ENCODE measurements around the gene RALGAPA1. TPM values are rescaled to one million over a fixed set of nuclear protein-coding genes. Genes with fewer than 3 reads are reported as not detected.
"Not testable (repeated sequence)": the region's sequence is repeated elsewhere in the genome, so short reads cannot be mapped to it uniquely, and the experiment has no call there.

The RALGAPA1 gene
- total RNA-seq, 1 donor from 2014 or later = 35.1 TPM

DNA sequence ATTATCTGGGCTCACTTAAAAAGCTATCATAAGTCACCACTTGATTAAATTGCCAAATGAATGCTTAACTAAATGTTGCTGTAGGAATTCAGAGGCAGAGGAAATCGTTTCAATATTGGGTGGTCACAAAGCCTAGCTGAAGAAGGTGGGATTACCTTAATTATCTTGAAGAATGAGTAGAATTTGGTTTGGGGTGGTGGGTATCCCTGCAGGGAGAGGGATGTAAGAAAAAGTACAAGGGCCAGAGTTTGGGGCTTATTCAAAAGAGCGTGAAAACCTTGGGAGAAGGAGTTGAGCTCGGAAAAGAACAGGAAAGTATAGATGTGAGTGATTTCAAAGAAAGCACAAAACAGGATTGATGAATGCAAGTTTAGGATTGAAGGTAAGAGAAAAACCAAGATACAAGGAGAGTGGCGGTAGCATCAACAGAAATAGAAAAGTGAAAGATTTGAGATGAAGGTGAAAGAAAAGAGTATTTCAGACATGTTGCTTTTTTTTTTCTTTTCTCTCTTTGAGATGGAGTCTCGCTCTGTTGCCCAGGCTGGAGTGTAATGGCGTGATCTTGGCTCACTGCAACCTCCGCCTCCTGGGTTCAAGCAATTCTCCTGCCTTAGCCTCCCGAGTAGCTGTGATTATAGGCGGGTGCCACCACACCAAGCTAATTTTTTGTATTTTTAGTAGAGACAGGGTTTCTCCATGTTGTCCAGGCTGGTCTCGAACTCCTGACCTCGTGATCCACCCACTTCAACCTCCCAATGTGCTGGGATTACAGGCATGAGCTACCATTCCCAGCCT, 18.8 kb upstream of the RALGAPA1 start:
- H3K27me3 Mint-ChIP-seq = no peaks in the 10 kb centered on the region
- intact Hi-C loops (cut with micrococcal nuclease) = loop anchor here (2.0 to 10.0 kb wide), 4 partner anchors 141 to 781 kb away; partner anchors contain the start of genes FAM177A1, MBIP, PPP2R3C and PRORP
- no peak overlapping the region for H3K27ac Mint-ChIP-seq
- no peaks in the 10 kb centered on the region for H3K9me3 Mint-ChIP-seq
- DNase-seq = peak; percentile 52
- peak overlapping the region; percentile 93 for H3K4me3 Mint-ChIP-seq
- H3K36me3 Mint-ChIP-seq (ENCODE audit: low read depth) = peaks cover 11% of the 10 kb centered on the region
- peaks cover 18% of the 10 kb centered on the region for H3K4me1 Mint-ChIP-seq

DNA sequence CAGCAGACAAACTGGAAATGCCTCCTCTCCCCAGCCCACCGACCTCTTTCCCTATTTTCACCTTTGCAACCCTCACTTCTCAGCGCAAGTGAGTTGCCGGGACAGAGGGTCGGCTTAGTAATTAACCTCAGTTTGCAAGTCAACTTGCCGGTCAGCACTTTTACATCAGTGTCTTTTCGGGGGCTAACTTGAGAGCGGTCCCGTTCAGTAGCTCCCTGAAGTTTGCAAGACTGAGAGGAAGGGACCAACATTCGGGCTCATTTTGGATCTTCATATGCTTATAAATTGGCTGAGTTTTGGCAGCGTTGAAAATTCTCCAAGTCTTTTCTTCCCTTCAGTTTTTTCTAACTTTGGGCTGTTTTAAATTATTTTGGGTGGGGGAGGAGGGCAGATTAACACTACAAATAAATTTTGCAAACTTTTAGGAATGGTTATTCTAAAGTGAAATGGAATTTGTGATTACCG, 17.9 kb upstream of the RALGAPA1 start:
- DNase-seq = no peak
- Mint-ChIP-seq H3K27me3 (peaks cover 2% of the 10 kb centered on the region), H3K36me3 (ENCODE audit: low read depth) (peaks cover 11% of the 10 kb centered on the region), H3K4me1 (peaks cover 21% of the 10 kb centered on the region), H3K9me3 (no peaks in the 10 kb centered on the region), H3K27ac (peak overlapping the region; percentile 72), H3K4me3 (peak overlapping the region; percentile 93)
- intact Hi-C loops (cut with micrococcal nuclease) = loop anchor here (1.0 to 10.0 kb wide), 5 partner anchors 18 to 780 kb away; partner anchors contain the start of genes FAM177A1, MBIP, PPP2R3C and PRORP

DNA sequence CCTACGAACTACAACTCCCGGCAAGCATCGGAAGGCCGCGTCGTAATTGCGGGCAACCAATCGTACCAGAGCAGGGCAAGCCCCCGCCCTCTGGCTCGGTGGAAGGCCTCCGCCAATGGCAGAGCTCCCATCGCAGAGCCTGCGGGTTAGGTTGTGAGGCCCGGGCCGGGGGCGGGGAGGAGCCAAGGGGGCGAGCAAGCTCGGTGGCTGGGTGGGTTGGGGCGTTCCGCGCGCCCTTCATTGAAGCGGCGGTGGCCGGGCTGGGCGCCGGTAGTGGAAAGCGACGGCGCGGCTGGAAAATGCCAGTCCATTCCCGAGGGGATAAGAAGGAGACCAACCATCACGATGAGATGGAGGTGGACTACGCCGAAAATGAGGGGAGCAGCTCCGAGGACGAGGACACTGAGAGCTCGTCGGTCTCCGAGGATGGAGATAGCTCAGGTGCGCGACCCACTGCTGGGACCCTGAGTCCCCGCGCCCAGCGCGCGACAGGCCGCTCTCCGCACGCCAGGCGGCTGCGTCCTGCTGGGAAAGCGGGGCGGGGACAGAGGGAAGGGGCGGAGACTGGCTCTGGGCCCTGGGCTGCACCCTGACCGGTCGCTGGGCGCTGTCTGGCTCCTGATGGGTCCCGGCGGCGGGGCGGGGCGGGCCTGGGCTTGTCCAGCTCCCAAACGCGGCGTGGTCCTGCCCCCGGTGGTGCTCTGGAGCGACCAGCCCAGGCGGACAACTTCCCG, 17.3 kb upstream of the RALGAPA1 start, which contains the start of gene BRMS1L:
Gene BRMS1L, plus strand, starts transcription at position 121 of the 734 bp plus-strand sequence. Its CDS starts 179 bp downstream, at position 300.
- DNase-seq = peak; percentile 99
- Mint-ChIP-seq H3K9me3 (no peaks in the 10 kb centered on the region), H3K4me1 (peaks cover 25% of the 10 kb centered on the region), H3K4me3 (peak within 1 kb of the TSS; percentile 93), H3K27me3 (peaks cover 2% of the 10 kb centered on the region), H3K27ac (peak within 1 kb of the TSS; percentile 93), H3K36me3 (ENCODE audit: low read depth) (peaks cover 6% of the 10 kb centered on the region)
- intact Hi-C loops (cut with micrococcal nuclease) = loop anchor here (1.0 to 10.0 kb wide), 5 partner anchors 17 to 779 kb away; partner anchors contain the start of genes FAM177A1, MBIP, PPP2R3C and PRORP

DNA sequence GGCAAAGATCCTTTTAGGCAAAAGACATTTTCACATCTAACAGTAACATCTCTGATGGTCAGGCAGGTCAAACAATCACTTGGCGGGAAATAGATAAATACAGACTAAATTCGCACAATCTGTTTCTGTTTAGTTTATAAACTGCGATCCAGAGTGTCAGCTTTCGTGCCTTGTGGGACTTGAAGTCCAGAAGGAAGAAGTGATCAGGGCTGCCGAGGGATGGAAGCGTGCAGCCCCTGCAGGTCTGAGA, 16.8 kb upstream of the RALGAPA1 start:
- intact Hi-C loops (cut with micrococcal nuclease) = loop anchor here (1.0 to 10.0 kb wide), 5 partner anchors 17 to 779 kb away; partner anchors contain the start of genes FAM177A1, MBIP, PPP2R3C and PRORP
- H3K4me1 Mint-ChIP-seq = peaks cover 25% of the 10 kb centered on the region
- peaks cover 5% of the 10 kb centered on the region for H3K27me3 Mint-ChIP-seq
- H3K4me3 Mint-ChIP-seq = peak overlapping the region; percentile 93
- peak overlapping the region; percentile 93 for H3K27ac Mint-ChIP-seq
- no peaks in the 10 kb centered on the region for H3K9me3 Mint-ChIP-seq
- no peak for DNase-seq
- peaks cover 4% of the 10 kb centered on the region for H3K36me3 Mint-ChIP-seq (ENCODE audit: low read depth)

DNA sequence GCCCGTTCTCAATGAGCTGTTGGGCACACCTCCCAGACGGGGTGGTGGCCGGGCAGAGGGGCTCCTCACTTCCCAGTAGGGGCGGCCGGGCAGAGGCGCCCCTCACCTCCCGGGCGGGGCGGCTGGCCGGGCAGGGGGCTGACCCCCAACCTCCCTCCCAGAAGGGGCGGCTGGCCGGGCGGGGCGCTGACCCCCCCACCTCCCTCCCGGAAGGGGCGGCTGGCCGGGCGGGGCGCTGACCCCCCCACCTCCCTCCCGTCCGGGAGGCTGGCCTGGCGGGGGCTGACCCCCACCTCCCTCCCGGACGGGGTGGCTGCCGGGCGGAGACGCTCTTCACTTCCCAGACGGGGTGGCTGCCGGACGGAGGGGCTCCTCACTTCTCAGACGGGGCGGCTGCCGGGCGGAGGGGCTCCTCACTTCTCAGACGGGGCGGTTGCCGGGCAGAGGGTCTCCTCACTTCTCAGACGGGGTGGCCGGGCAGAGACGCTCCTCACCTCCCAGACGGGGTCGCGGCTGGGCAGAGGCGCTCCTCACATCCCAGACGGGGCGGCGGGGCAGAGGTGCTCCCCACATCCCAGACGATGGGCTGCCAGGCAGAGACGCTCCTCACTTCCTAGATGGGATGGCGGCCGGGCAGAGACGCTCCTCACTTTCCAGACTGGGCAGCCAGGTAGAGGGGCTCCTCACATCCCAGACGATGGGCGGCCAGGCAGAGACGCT, 15.5 kb upstream of the RALGAPA1 start:
- peaks cover 25% of the 10 kb centered on the region for H3K4me1 Mint-ChIP-seq
- H3K9me3 Mint-ChIP-seq; H3K27ac Mint-ChIP-seq; H3K27me3 Mint-ChIP-seq; H3K36me3 Mint-ChIP-seq (ENCODE audit: low read depth): not testable (repeated sequence)
- intact Hi-C loops (cut with micrococcal nuclease) = loop anchor here (5.0 to 10.0 kb wide), 3 partner anchors 137 to 777 kb away; partner anchors contain the start of genes FAM177A1, PPP2R3C and PRORP
- DNase-seq = peak; percentile 48
- H3K4me3 Mint-ChIP-seq = peak overlapping the region; percentile 87

DNA sequence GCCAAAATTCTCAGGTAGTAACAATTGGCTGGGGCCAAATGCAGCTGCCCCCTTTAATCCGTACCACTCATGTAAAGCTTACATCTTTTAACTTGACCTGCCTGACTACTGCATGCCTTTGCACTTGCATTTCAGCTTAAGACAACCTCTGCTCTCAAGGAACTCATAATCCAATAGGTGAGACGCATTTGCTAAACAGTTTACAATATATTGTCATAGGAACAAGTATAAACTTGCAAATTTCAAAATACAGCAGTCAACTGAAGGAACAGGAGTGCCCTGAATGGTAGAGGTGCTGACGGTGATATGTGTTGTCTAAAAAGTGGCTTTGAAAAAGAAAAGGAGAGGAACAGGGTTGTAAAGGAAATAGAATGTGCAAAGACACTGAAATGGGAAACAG, 13.4 kb upstream of the RALGAPA1 start:
- intact Hi-C loops (cut with micrococcal nuclease) = loop anchor here (10.0 kb wide), 1 partner anchor 698 kb away; the partner anchor contains the start of genes PPP2R3C and PRORP
- Mint-ChIP-seq H3K4me1 (peaks cover 19% of the 10 kb centered on the region), H3K27ac (no peak overlapping the region), H3K36me3 (ENCODE audit: low read depth) (no peaks in the 10 kb centered on the region), H3K9me3 (no peaks in the 10 kb centered on the region), H3K4me3 (no peak overlapping the region), H3K27me3 (peaks cover 9% of the 10 kb centered on the region)
- DNase-seq = peak; percentile 45

DNA sequence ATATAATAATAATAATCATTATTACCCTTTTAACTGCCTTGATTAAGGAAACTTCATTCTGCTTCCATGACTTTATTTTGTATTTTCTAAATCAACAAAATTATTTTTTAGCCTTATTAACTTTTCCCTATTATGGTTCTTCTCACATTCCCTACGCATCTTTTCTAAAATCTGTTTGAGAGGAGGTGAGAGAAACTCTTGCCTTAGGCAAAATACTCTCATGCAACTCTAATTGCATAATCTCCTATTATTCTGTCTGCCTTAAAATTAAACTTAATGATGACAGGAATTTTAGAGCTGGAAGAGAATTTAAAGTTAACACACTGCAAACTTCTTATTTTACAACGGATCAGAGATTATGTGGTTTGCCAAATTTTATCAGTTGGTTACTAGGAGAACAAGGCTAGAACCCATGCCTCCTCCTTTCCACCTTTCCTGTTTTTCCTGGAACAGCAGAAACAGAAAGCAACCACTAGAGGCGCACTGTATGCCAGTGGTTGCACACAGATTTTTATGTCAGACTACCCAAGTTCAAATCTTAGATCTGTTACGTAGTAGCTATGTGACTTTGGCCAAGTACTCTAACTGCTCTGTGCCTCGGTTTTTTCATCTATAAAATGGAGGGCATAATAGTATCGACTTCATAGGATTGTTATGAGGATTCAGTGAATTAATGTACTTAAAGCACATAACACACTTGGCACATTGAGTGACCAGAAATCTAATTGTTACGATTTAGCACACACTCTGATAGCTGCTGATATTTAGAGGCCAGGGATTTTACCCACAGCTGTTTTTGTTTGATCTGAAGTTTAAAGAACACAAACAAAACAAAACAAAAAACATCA, 12.7 kb upstream of the RALGAPA1 start:
- Mint-ChIP-seq H3K36me3 (ENCODE audit: low read depth) (no peaks in the 10 kb centered on the region), H3K9me3 (no peaks in the 10 kb centered on the region), H3K27ac (no peak overlapping the region), H3K4me3 (no peak overlapping the region), H3K27me3 (peaks cover 9% of the 10 kb centered on the region), H3K4me1 (peaks cover 13% of the 10 kb centered on the region)
- DNase-seq = peak; percentile 76
- intact Hi-C loops (cut with micrococcal nuclease) = loop anchor here (10.0 kb wide), 1 partner anchor 697 kb away; the partner anchor contains the start of genes PPP2R3C and PRORP

DNA sequence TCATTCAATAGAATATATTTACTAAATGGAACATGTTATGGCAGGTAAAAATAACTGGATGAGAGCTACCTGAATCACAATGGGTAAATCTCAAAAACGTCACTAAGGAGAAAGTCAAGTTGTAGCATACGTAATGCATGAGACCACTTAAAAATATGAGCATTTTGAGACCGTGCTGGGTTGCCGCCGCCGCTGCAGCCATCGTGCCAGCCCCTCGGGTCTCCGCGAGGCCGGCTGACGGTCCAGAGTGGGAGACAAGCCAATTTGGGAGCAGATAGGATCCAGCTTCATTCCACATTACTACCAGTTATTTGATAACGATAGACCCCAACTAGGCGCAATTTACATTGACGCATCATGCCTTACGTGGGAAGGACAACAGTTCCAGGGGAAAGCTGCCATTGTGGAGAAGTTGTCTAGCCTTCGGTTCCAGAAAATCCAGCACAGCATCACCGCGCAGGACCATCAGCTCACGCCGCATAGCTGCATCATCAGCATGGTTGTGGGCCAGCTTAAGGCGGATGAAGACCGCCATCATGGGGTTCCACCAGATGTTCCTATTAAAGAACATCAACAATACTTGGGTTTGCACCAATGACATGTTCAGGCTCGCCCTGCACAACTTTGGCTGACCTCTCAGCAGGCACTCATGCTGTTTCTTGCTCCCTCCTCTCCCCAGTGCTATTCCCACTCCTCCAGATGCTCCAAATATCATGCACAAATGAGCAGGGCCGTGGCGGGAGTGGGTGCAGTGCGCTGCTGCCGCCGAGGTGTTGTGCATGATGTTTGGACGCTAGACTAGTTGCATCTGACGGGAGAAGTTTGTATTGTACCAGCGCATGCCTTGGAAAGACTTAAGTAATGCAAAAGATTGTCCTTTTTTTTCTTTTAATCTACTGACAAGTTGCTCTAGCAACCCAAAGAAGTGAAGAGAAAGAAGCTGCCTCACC, 10.8 kb upstream of the RALGAPA1 start:
- intact Hi-C loops (cut with micrococcal nuclease) = loop anchor here (5.0 to 10.0 kb wide), 2 partner anchors 393 to 695 kb away; partner anchors contain the start of genes PPP2R3C and PRORP
- Mint-ChIP-seq H3K4me1 (peaks cover 7% of the 10 kb centered on the region), H3K4me3 (no peak overlapping the region), H3K27me3 (peaks cover 13% of the 10 kb centered on the region), H3K27ac (no peak overlapping the region), H3K36me3 (ENCODE audit: low read depth) (no peaks in the 10 kb centered on the region), H3K9me3 (no peaks in the 10 kb centered on the region)
- DNase-seq = peak; percentile 50

DNA sequence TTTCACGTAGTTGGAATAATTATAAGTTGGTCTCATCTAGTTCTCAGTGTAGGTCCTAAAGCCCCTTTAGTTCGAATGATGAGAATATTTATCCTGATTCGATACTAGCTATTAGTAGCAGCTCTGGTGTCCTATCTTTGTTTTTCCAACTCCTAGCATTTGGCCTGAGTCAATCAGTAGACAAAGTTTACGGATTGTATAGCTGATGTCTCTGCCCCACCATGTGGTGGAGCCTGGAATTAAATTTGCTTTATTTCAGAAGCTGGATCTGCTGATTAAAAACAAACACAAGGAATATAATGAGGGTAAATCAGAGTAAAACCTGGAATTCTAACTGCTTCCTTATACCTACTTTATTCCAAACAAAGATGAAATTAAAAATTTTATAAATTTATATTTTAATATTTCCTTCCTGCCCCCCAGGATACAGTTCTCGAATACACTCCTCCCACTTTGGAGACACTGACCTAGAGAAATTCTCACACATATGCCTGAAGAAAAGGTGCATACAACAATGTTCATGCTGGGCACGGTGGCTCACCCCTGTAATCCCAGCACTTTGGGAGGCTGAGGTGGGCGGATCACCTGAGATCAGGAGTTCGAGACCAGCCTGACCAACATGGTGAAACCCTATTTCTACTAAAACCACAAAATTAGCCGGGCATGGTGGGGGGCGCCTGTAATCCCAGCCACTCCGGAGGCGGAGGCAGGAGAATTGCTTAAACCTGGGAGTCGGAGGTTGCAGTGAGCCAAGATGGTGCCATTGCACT, 9.4 kb upstream of the RALGAPA1 start:
- intact Hi-C loops (cut with micrococcal nuclease) = loop anchor here (5.0 kb wide), 1 partner anchor 391 kb away; no protein-coding TSS in a partner anchor
- Mint-ChIP-seq H3K4me3 (no peak overlapping the region), H3K9me3 (no peaks in the 10 kb centered on the region)

DNA sequence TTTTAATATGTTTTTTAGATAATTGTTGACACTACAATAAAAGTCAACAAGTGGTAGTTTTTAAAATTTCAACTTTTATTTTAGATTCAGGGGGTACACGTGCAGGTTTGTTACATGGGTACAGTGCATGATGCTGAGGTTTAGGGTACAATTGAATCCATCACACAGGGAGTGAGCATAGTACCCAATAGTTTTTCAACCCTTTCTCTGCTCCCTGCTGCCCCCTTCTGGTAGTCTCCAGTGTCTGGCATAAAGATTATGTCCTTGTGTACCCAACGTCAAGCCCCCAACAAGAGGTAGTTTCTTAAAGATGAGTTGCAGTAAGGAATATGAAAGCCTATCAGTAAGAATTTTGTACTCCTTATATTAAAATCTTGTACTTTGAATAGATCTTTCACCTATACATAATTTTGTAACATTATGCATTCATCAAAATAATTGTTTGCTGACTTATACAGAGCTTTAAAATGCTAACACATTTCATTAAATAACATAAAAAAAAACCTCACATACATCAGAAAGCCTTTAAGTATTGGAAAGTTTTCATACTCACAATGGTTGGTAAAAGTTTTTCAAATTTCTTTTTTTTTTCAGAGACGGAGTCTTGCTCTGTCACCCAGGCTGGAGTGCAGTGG, 5.4 kb upstream of the RALGAPA1 start:
- H3K4me3 Mint-ChIP-seq = no peak overlapping the region
- no peaks in the 10 kb centered on the region for H3K36me3 Mint-ChIP-seq (ENCODE audit: low read depth)
- H3K4me1 Mint-ChIP-seq = peaks cover 1% of the 10 kb centered on the region
- H3K27me3 Mint-ChIP-seq = peaks cover 4% of the 10 kb centered on the region
- DNase-seq = peak; percentile 95
- intact Hi-C loops (cut with micrococcal nuclease) = loop anchor here (5.0 kb wide), 2 partner anchors 377 to 387 kb away; no protein-coding TSS in a partner anchor
- H3K27ac Mint-ChIP-seq = no peak overlapping the region
- H3K9me3 Mint-ChIP-seq = no peaks in the 10 kb centered on the region

More for the DNA sequence above, 9.4 kb upstream of the RALGAPA1 start:
- H3K27ac Mint-ChIP-seq = no peak overlapping the region
- H3K27me3 Mint-ChIP-seq = peaks cover 13% of the 10 kb centered on the region
- no peaks in the 10 kb centered on the region for H3K36me3 Mint-ChIP-seq (ENCODE audit: low read depth)
- DNase-seq = peak; percentile 76
- H3K4me1 Mint-ChIP-seq = peaks cover 7% of the 10 kb centered on the region

DNA sequence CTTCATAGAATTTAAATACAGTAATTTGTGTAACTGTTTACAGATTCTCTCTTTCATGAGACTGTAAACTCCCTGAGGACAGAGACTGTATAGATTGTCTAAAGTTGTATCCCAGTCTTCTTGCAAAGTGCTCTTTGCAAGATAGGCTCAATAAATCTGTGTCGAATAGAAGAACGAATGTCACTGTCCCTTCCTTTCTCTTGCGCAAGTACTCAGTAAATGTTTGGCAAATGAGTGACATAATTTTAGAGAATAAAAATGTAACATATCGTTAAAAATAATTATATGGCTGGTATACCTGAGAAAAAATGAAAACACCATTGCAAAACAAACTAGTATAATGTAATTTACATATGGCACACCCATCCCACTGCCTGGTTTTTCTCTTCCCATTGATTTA, 1.9 kb upstream of the RALGAPA1 start:
- H3K4me1 Mint-ChIP-seq = peaks cover 20% of the 10 kb centered on the region
- H3K9me3 Mint-ChIP-seq = no peaks in the 10 kb centered on the region
- no peak for DNase-seq
- no peak overlapping the region for H3K27ac Mint-ChIP-seq
- intact Hi-C loops (cut with micrococcal nuclease) = loop anchor here (5.0 kb wide), 1 partner anchor 374 kb away; no protein-coding TSS in a partner anchor
- peaks cover 1% of the 10 kb centered on the region for H3K27me3 Mint-ChIP-seq
- peaks cover 3% of the 10 kb centered on the region for H3K36me3 Mint-ChIP-seq (ENCODE audit: low read depth)
- H3K4me3 Mint-ChIP-seq = no peak overlapping the region

Measured in activated CD4-positive, alpha-beta T cell treated with anti-CD3 and anti-CD28 coated beads, Interleukin-2, amount 10 ng/mL, durations not matched to agents 24 days and 14 days (primary cell).